Keratinocyte (primary cell): ENCODE data around the gene SND1.

Experiments
- CTCF ChIP-seq, 3 experiments: IDR thresholded peaks in 1 of 3; conservative IDR thresholded peaks in 1 of 3; optimal IDR thresholded peaks in 1 of 3; 2 replicates in 2 of 3; 3 replicates in 1 of 3; pipeline versions ENCODE3 to v1.5.1; 2011; ENCODE audit warnings: low read length in 3 of 3, mild to moderate bottlenecking in 3 of 3, moderate library complexity in 2 of 3, control low read depth in 1 of 3, inconsistent platforms in 1 of 3; ENCODE audit not compliant: insufficient read depth in 2 of 3; ENCODE audit errors: extremely low read depth in 1 of 3
- EZH2 ChIP-seq: IDR thresholded peaks from one replicate; pipeline ENCODE4 v1.6.1; 2012; ENCODE audit warnings: inconsistent platforms, mild to moderate bottlenecking, low read length, moderate library complexity

DNA sequence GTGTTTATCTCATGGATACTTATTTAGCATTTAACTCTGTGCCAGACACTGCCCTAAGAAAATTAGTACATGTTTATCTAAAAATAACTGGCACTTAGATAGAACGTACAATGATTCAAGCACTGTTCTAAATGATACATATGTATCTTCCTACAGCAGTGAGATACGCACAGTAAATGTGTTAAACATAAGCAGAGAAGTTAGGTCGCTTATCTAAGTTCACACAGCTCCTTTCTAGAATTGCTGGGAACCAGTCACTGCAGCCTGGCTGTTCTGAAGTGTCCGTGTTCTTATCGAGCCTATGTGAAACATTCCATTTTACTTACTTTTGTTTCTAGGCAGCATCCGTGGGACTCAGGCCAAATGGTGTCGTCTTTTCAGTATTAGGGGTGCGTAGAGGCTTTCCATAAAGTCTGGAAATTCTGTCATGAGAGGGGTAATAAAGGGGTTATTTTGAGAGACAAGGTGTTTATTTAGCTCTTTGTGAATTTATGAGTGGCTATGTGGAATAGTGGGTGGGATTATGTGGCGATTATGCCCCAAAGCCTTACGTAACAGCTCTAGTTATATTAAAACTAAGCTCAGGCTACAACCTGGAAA lies 186.9 kb downstream of the SND1 start:
- TF ChIP-seq CTCF (optimal IDR thresholded peaks at IDR 0.05 in 1 of 3, IDR thresholded peaks at IDR 0.05 in 1 of 3, conservative IDR thresholded peaks at IDR 0.05 in 1 of 3; ENCODE audit: extremely low read depth in 1 of 3, insufficient read depth in 2 of 3, low read length in 3 of 3) (no peak), EZH2 (no peak)
